HepG2 (cell line): ENCODE results near the gene FLAD1. TPM values are rescaled to one million over a fixed set of nuclear protein-coding genes. Genes with fewer than 3 reads are reported as not detected.

ENCODE experiments used
- ATAD3A ChIP-seq: sonication (generic); formaldehyde crosslinking; IDR thresholded peaks from 2 replicates; pipeline ENCODE4 v1.4.0; 2020; ENCODE audit warnings: missing genetic modification reagents
- PTBP1 ChIP-seq: fragments of 200-400 bp; formaldehyde crosslinking; IDR thresholded peaks from 2 replicates; pipeline ENCODE4 v1.6.1; 2018; ENCODE audit warnings: low read length, low read depth; ENCODE audit not compliant: poor library complexity, severe bottlenecking
- RORA ChIP-seq: sonication (generic); formaldehyde crosslinking; IDR thresholded peaks from 2 replicates; pipeline ENCODE4 v1.5.0; 2020; ENCODE audit warnings: mild to moderate bottlenecking, missing genetic modification reagents, moderate library complexity
- ZBTB7B ChIP-seq: sonication (generic); formaldehyde crosslinking; IDR thresholded peaks from 2 replicates; pipeline ENCODE4 v1.4.0; 2020; ENCODE audit warnings: missing genetic modification reagents
- ZBTB8A ChIP-seq: sonication (generic); formaldehyde crosslinking; IDR thresholded peaks from 2 replicates; pipeline ENCODE4 v1.4.0; 2020; ENCODE audit warnings: mild to moderate bottlenecking, low read depth, missing genetic modification reagents, borderline replicate concordance
- ZKSCAN5 ChIP-seq: sonication (generic); formaldehyde crosslinking; IDR thresholded peaks from 2 replicates; pipeline ENCODE4 v1.5.1; 2020; ENCODE audit warnings: mild to moderate bottlenecking, missing genetic modification reagents
- ZNF281 ChIP-seq: sonication (generic); formaldehyde crosslinking; IDR thresholded peaks from 2 replicates; pipeline ENCODE4 v1.4.0; 2020; ENCODE audit warnings: missing genetic modification reagents, borderline replicate concordance
- ZNF383 ChIP-seq: sonication (generic); formaldehyde crosslinking; IDR thresholded peaks from 2 replicates; pipeline ENCODE4 v1.4.0; 2020; ENCODE audit warnings: missing genetic modification reagents, mild to moderate bottlenecking, borderline replicate concordance
- ZNF44 ChIP-seq: sonication (generic); formaldehyde crosslinking; IDR thresholded peaks from 2 replicates; pipeline ENCODE4 v1.5.1; 2020; ENCODE audit warnings: mild to moderate bottlenecking, missing genetic modification reagents
- ZNF773 ChIP-seq: sonication (generic); formaldehyde crosslinking; IDR thresholded peaks from 2 replicates; pipeline ENCODE4 v1.4.0; 2020; ENCODE audit warnings: missing genetic modification reagents, borderline replicate concordance
- polyA plus RNA-seq, 8 experiments: library from polyadenylated mRNA; depleted of rRNA in 3 of 8; stranded (reverse) in 7 of 8; unstranded in 1 of 8; fragments of >200 nt; fragmentation: Illumina TruSeq in 4 of 8; extraction: Trizol in 4 of 8; gene quantifications; 2 replicates each; pipeline versions ENCODE4 v1.2.1 to v1.2.3, GENCODE V29; 2011 to 2016; ENCODE audit warnings: low read depth in 4 of 8, missing spikeins in 1 of 8, mixed read lengths in 1 of 8; ENCODE audit not compliant: insufficient read depth in 1 of 8
- total RNA-seq, 5 experiments: library from RNA; depleted of rRNA; stranded (reverse); fragments of >200 nt; fragmentation: Illumina TruSeq; extraction: Trizol; gene quantifications; 2 replicates each; pipeline ENCODE4 v1.2.3, GENCODE V29; 2016; ENCODE audit warnings: low read depth in 1 of 5
- TF ChIP-seq, protein P1 (sequence below): sonication (generic); formaldehyde crosslinking; IDR thresholded peaks from 2 replicates; pipeline ENCODE4 v1.4.0; 2020; ENCODE audit warnings: missing genetic modification reagents, borderline replicate concordance
- TF ChIP-seq, protein P2 (sequence below): sonication (generic); formaldehyde crosslinking; IDR thresholded peaks from 2 replicates; pipeline ENCODE4; 2020; ENCODE audit warnings: missing genetic modification reagents, mild to moderate bottlenecking, borderline replicate concordance
- TF ChIP-seq, protein P3 (sequence below): IDR thresholded peaks from 2 replicates; pipeline ENCODE4 v1.4.0; 2020; ENCODE audit warnings: mild to moderate bottlenecking, missing genetic modification reagents

FLAD1 gene
- total and polyA plus RNA-seq, 2 of the 13 experiments (the other 11 are each of a cell fraction or from before 2014, with no cell fraction given): 25.9 to 32.8 TPM

GRCh38 chr1:154982897-154983648 is at the start of gene FLAD1 (continued):
- TF ChIP-seq RORA (no peak), ZNF281 (CRISPR knock-in tag) (no peak), ZNF383 (CRISPR knock-in tag) (no peak), ATAD3A (CRISPR knock-in tag) (no peak), ZBTB8A (no peak), ZKSCAN5 (CRISPR knock-in tag) (no peak), ZNF44 (peak; percentile 75; the same call in 1 of the 2 replicates), ZBTB7B (CRISPR knock-in tag) (0 out of 2 replicates have a peak, but pooled peaks have one; percentile 31), PTBP1 (no peak), ZNF773 (CRISPR knock-in tag) (no peak)
- TF ChIP-seq, protein P1, sequence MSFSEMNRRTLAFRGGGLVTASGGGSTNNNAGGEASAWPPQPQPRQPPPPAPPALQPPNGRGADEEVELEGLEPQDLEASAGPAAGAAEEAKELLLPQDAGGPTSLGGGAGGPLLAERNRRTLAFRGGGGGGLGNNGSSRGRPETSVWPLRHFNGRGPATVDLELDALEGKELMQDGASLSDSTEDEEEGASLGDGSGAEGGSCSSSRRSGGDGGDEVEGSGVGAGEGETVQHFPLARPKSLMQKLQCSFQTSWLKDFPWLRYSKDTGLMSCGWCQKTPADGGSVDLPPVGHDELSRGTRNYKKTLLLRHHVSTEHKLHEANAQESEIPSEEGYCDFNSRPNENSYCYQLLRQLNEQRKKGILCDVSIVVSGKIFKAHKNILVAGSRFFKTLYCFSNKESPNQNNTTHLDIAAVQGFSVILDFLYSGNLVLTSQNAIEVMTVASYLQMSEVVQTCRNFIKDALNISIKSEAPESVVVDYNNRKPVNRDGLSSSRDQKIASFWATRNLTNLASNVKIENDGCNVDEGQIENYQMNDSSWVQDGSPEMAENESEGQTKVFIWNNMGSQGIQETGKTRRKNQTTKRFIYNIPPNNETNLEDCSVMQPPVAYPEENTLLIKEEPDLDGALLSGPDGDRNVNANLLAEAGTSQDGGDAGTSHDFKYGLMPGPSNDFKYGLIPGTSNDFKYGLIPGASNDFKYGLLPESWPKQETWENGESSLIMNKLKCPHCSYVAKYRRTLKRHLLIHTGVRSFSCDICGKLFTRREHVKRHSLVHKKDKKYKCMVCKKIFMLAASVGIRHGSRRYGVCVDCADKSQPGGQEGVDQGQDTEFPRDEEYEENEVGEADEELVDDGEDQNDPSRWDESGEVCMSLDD: no peak
- TF ChIP-seq, protein P2, sequence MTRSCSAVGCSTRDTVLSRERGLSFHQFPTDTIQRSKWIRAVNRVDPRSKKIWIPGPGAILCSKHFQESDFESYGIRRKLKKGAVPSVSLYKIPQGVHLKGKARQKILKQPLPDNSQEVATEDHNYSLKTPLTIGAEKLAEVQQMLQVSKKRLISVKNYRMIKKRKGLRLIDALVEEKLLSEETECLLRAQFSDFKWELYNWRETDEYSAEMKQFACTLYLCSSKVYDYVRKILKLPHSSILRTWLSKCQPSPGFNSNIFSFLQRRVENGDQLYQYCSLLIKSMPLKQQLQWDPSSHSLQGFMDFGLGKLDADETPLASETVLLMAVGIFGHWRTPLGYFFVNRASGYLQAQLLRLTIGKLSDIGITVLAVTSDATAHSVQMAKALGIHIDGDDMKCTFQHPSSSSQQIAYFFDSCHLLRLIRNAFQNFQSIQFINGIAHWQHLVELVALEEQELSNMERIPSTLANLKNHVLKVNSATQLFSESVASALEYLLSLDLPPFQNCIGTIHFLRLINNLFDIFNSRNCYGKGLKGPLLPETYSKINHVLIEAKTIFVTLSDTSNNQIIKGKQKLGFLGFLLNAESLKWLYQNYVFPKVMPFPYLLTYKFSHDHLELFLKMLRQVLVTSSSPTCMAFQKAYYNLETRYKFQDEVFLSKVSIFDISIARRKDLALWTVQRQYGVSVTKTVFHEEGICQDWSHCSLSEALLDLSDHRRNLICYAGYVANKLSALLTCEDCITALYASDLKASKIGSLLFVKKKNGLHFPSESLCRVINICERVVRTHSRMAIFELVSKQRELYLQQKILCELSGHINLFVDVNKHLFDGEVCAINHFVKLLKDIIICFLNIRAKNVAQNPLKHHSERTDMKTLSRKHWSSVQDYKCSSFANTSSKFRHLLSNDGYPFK (CRISPR knock-in tag): peak; percentile 74; the same call in 1 of the 2 replicates
- TF ChIP-seq, protein P3, sequence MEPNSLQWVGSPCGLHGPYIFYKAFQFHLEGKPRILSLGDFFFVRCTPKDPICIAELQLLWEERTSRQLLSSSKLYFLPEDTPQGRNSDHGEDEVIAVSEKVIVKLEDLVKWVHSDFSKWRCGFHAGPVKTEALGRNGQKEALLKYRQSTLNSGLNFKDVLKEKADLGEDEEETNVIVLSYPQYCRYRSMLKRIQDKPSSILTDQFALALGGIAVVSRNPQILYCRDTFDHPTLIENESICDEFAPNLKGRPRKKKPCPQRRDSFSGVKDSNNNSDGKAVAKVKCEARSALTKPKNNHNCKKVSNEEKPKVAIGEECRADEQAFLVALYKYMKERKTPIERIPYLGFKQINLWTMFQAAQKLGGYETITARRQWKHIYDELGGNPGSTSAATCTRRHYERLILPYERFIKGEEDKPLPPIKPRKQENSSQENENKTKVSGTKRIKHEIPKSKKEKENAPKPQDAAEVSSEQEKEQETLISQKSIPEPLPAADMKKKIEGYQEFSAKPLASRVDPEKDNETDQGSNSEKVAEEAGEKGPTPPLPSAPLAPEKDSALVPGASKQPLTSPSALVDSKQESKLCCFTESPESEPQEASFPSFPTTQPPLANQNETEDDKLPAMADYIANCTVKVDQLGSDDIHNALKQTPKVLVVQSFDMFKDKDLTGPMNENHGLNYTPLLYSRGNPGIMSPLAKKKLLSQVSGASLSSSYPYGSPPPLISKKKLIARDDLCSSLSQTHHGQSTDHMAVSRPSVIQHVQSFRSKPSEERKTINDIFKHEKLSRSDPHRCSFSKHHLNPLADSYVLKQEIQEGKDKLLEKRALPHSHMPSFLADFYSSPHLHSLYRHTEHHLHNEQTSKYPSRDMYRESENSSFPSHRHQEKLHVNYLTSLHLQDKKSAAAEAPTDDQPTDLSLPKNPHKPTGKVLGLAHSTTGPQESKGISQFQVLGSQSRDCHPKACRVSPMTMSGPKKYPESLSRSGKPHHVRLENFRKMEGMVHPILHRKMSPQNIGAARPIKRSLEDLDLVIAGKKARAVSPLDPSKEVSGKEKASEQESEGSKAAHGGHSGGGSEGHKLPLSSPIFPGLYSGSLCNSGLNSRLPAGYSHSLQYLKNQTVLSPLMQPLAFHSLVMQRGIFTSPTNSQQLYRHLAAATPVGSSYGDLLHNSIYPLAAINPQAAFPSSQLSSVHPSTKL (CRISPR knock-in tag): no peak
